Aorta (tissue), 5 donors: ENCODE measurements around the gene DDHD1. TPM values are rescaled to one million over a fixed set of nuclear protein-coding genes. Genes with fewer than 3 reads are reported as not detected.

Source experiments
- ATAC-seq: fragments of 200-7000 bp; cut with Tn5 transposase; one replicate; pipeline ENCODE4 v1.9.1; 2022; ENCODE audit warnings: moderate library complexity; ENCODE audit not compliant: low FRiP score
- DNase-seq, 2 donors: peaks; one replicate each; pipeline ENCODE4 v3.0.0-alpha.2; 2020
- H3K27ac ChIP-seq, 2 donors: one replicate each; pipeline ENCODE4 v1.5.1; 2013; ENCODE audit warnings: low read length in 2 of 2, mild to moderate bottlenecking in 2 of 2, moderate library complexity in 2 of 2, control low read depth in 1 of 2, inconsistent platforms in 1 of 2, low read depth in 1 of 2
- H3K27me3 ChIP-seq, 2 donors: one replicate each; pipeline ENCODE4 v1.6.1; 2013; ENCODE audit warnings: control low read depth in 1 of 2, low read length in 1 of 2, mild to moderate bottlenecking in 1 of 2, moderate library complexity in 1 of 2; ENCODE audit not compliant: insufficient read depth in 2 of 2, control insufficient read depth in 1 of 2
- H3K36me3 ChIP-seq, 2 donors: one replicate each; pipeline ENCODE4 v1.6.1; 2013; ENCODE audit warnings: control low read depth in 1 of 2, low read length in 1 of 2, mild to moderate bottlenecking in 1 of 2; ENCODE audit not compliant: insufficient read depth in 2 of 2, control insufficient read depth in 1 of 2
- H3K4me1 ChIP-seq, 2 donors: one replicate each; pipeline ENCODE4 v1.6.1; 2013; ENCODE audit warnings: low read length in 2 of 2, control low read depth in 1 of 2, mild to moderate bottlenecking in 1 of 2, moderate library complexity in 1 of 2; ENCODE audit not compliant: insufficient read depth in 2 of 2, control insufficient read depth in 1 of 2
- H3K4me3 ChIP-seq, 2 donors: one replicate each; pipeline ENCODE4 v1.5.1; 2013; ENCODE audit warnings: low read length in 2 of 2, control low read depth in 1 of 2, mild to moderate bottlenecking in 1 of 2
- H3K9me3 ChIP-seq: one replicate; pipeline ENCODE4 v1.6.1; 2013; ENCODE audit warnings: mild to moderate bottlenecking, low read length; ENCODE audit not compliant: control insufficient read depth
- WGBS, 2 donors: extraction: QIAGEN DNeasy Blood & Tissue Kit; methylation state at CpG; one replicate each; pipeline ENCODE4 v1.1.7; 2013; 5-methylcytosine and 5-hydroxymethylcytosine counted together
- intact Hi-C, 2 donors: fragments of 100-400 bp; cut with DNase I; formaldehyde crosslinking; loops; one replicate each; pipeline versions ENCODE4 v1.14.2 to v1.15.0; 2022
- polyA plus RNA-seq, 2 donors: library from polyadenylated mRNA; stranded (reverse); fragments of 200-250 nt; gene quantifications; one replicate each; pipeline ENCODE4 v1.2.3, GENCODE V29; 2013
- total RNA-seq, 2 donors: library from RNA; stranded (reverse); fragmentation: NEBNext Ultra II Directional; extraction: Animal tissue kit (Norgen Biotek cat#: 25700); gene quantifications; one replicate each; pipeline ENCODE4 v1.2.1, GENCODE V29; 2021
- donor health status: healthy with polysubstance abuse.
- donor health status: Bipolar disorder and iron deficiency.
- donor health status: DM: no; HTN: no; CAD: no.
- donor health status: DM: no; HTN: no; CAD: no.
- donor health status: DM: yes; HTN: yes; CAD: no.

The DDHD1 gene
- total and polyA plus RNA-seq, 4 donors, result 1.1 to 29.8 (median 13.5) TPM

- ATAC-seq (no peak), DNase-seq (no peak)
- 50 to 61% methylated on average over 3 of the region's 3 CpGs for WGBS, 2 donors
- Histone ChIP-seq H3K4me1 (no peaks in the 10 kb centered on the region), H3K27ac (no peak overlapping the region), H3K4me3 (no peak overlapping the region), H3K36me3 (no peaks in the 10 kb centered on the region), H3K27me3 (no peaks in the 10 kb centered on the region), H3K9me3 (no peaks in the 10 kb centered on the region)
- intact Hi-C loops, result no loop called here
Measured at GRCh38 chr14:53022593-53022992, 130.5 kb downstream of the DDHD1 start.

DNA sequence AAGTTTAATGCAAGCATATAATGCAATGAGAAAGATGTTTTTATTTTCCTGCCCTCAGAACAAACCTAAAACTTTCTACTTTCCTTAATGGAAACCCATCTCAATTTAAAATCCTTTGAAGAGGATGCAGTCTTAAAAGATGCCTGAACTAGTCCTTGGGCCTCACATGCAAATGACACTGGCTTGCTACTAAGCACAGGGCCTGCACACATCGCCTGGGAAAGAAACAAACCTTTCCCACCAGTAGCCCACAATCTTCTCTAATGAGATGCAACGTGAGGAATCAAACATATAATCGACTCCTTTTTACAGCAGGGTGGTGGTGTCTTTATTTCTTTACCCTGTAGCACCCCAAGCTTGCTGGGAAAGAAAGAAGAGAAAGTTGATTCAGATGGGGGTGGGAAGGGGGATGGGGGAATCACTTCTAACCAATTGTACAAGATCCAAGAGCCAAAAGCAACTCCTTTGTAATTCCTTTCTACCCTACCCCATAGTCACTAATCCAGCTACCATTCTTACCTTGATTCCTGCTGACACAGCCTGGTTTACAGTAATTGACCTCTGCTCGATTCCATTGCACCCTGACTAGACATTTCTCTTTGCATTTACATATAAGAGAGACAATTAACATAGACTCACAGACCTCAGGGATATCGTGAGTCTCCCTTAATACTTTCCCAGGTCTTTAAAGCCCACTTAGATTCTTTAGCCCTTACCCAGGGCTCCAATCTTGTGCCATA lies 132.8 kb downstream of the DDHD1 start:
- ATAC-seq (no peak), DNase-seq (no peak)
- no peaks in the 10 kb centered on the region for H3K27me3 ChIP-seq
- no peak overlapping the region for H3K27ac ChIP-seq
- H3K9me3 ChIP-seq, result no peaks in the 10 kb centered on the region
- H3K4me3 ChIP-seq, result no peak overlapping the region
- no peaks in the 10 kb centered on the region for H3K36me3 ChIP-seq
- 89 to 90% methylated on average over 5 of the region's 5 CpGs for whole genome bisulfite sequencing, 2 donors
- intact Hi-C loops, result no loop called here
- no peaks in the 10 kb centered on the region for H3K4me1 ChIP-seq

GRCh38 chr14:53019406-53019805 lies 133.7 kb downstream of the DDHD1 start:
- Histone ChIP-seq H3K9me3 (no peaks in the 10 kb centered on the region), H3K4me3 (no peak overlapping the region)
- intact Hi-C loops, result no loop called here

GRCh38 chr14:53017837-53018236 lies 135.3 kb downstream of the DDHD1 start:
- H3K4me1 ChIP-seq, result no peaks in the 10 kb centered on the region
- H3K27ac ChIP-seq, result no peak overlapping the region
- no peaks in the 10 kb centered on the region for H3K36me3 ChIP-seq
- 88 to 91% methylated on average over 3 of the region's 3 CpGs for WGBS, 2 donors
- no peak overlapping the region for H3K4me3 ChIP-seq
- H3K27me3 ChIP-seq, result no peaks in the 10 kb centered on the region
- no peaks in the 10 kb centered on the region for H3K9me3 ChIP-seq
- intact Hi-C loops, result no loop called here
- DNase-seq (no peak), ATAC-seq (no peak)

More at GRCh38 chr14:53019406-53019805, 133.7 kb downstream of the DDHD1 start:
- ATAC-seq (no peak), DNase-seq (no peak)
- H3K27me3 ChIP-seq, result no peaks in the 10 kb centered on the region
- no peaks in the 10 kb centered on the region for H3K36me3 ChIP-seq
- no peaks in the 10 kb centered on the region for H3K4me1 ChIP-seq
- no peak overlapping the region for H3K27ac ChIP-seq

- Histone ChIP-seq H3K27ac (no peak overlapping the region), H3K4me3 (no peak overlapping the region), H3K4me1 (no peaks in the 10 kb centered on the region), H3K9me3 (no peaks in the 10 kb centered on the region), H3K36me3 (no peaks in the 10 kb centered on the region), H3K27me3 (no peaks in the 10 kb centered on the region)
- ATAC-seq, result no peak
- DNase-seq, result no peak
- intact Hi-C loops, result no loop called here
Measured at GRCh38 chr14:53016919-53017318, 136.2 kb downstream of the DDHD1 start.

GRCh38 chr14:53016491-53016890 lies 136.6 kb downstream of the DDHD1 start:
- Histone ChIP-seq H3K4me3 (no peak overlapping the region), H3K9me3 (no peaks in the 10 kb centered on the region), H3K4me1 (no peaks in the 10 kb centered on the region), H3K27me3 (no peaks in the 10 kb centered on the region), H3K27ac (no peak overlapping the region), H3K36me3 (no peaks in the 10 kb centered on the region)
- intact Hi-C loops, result no loop called here
- WGBS, 2 donors, result 4 to 37% methylated on average over 2 of the region's 2 CpGs
- ATAC-seq (no peak), DNase-seq (no peak)

DNA sequence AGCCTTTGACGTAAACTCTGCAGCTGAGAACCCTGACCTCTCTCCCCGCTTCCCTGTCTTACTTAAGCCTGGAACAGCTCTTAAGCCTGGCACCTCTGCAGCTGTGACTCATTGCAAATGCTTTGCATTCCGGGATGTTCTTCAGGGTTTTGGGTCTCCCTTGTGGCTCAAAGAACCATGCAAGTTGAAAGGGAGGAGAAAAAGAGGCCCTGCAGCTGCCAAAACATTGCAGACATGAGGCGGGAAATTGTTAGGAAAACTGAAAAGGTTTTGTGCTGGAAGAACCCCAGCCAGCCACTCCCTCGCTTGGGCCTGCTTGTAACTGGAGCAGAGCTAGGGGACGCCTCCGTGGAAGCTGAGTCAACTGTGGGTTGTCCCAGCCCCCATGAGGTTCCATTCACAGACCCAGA lies 142.1 kb downstream of the DDHD1 start:
- Histone ChIP-seq H3K27me3 (no peaks in the 10 kb centered on the region), H3K4me1 (no peaks in the 10 kb centered on the region), H3K4me3 (no peak overlapping the region), H3K36me3 (no peaks in the 10 kb centered on the region), H3K27ac (peak overlapping the region in 1 of 2 donors; percentile 15), H3K9me3 (no peaks in the 10 kb centered on the region)
- DNase-seq (peak; percentile 86), ATAC-seq (peak; percentile 84)
- intact Hi-C loops, result no loop called here
- whole genome bisulfite sequencing, 2 donors, result 5% methylated on average over 7 of the region's 7 CpGs

DNA sequence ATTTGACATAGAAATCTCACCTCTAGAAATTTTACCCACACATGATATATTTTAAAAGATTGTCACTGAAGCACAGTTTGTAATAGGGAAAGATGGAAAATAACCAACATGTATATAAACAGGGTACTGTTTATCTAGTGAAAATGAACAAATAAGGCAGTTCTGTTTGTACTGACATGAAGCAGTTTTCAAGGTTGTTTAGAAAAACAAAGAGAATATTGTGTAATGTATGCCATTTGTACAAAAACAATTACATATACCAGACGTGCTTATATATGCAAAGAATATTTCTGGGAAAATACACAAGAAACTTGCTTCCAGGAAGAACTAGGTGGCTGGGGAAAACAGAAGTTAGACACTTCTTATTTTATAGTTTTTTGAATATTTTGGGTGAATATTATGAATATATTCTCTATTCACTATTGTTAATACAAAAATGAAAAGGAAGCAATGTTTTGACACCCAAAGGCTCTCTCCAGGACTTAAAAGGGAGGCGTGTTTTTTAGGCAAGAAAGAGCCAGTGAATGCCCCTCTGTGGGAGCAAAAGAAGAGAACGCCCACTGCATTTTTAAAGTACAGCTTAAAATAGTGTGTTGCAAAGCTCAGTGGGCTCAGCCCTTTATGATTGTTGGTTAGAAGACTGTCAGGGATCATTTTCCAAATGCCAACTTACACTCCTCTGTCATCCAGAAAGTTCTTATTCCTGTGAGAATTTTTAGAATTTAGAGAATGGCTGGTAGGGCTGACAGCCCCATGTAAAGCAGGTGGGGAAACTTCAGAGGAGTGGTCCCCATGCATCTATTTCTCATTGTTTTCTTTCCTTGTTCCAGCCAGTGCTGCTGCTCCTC lies 142.7 kb downstream of the DDHD1 start:
- ATAC-seq, result no peak
- intact Hi-C loops, result no loop called here
- WGBS, 2 donors, result 10 to 11% methylated on average over 3 of the region's 3 CpGs
- Histone ChIP-seq H3K27ac (peak overlapping the region in 1 of 2 donors; percentile 54), H3K4me3 (no peak overlapping the region), H3K9me3 (no peaks in the 10 kb centered on the region), H3K27me3 (no peaks in the 10 kb centered on the region), H3K36me3 (no peaks in the 10 kb centered on the region), H3K4me1 (no peaks in the 10 kb centered on the region)
- DNase-seq, result no peak
